ENCODE measurements around the gene SEC14L1. TPM values are rescaled to one million over a fixed set of nuclear protein-coding genes. Genes with fewer than 3 reads are reported as not detected.

SEC14L1 gene
- polyA plus RNA-seq, 1 experiment: 25.2 TPM

- H3K36me3 ChIP-seq (ENCODE audit: control insufficient read depth, insufficient read depth, low read length): no peaks in the 10 kb centered on the region
- H3K4me3 ChIP-seq (ENCODE audit: low read depth, low read length): no peak overlapping the region
- CTCF ChIA-PET: interaction anchor here (0.6 kb wide), 1 partner anchor 9 kb away, joined by 3 read pairs; no protein-coding TSS in a partner anchor
- no peak for TF ChIP-seq CTCF (IDR thresholded peaks at IDR 0.05; ENCODE audit: insufficient read depth, low read depth, low read length)
- POLR2A ChIA-PET: no interaction called here
- H3K27me3 ChIP-seq (ENCODE audit: control insufficient read depth, insufficient read depth, low read length): no peaks in the 10 kb centered on the region
- DNase-seq (ENCODE audit: low read depth): no peak
These were observed 23.8 kb downstream of the SEC14L1 start for GRCh38 chr17:77164483-77165091.

GRCh38 chr17:77165577-77165976 lies 24.8 kb downstream of the SEC14L1 start:
- CTCF ChIA-PET: no interaction called here
- no peaks in the 10 kb centered on the region for H3K27me3 ChIP-seq (ENCODE audit: control insufficient read depth, insufficient read depth, low read length)
- H3K36me3 ChIP-seq (ENCODE audit: control insufficient read depth, insufficient read depth, low read length): no peaks in the 10 kb centered on the region
- no peak overlapping the region for H3K4me3 ChIP-seq (ENCODE audit: low read depth, low read length)
- no peak for DNase-seq (ENCODE audit: low read depth)
- POLR2A ChIA-PET: no interaction called here
- TF ChIP-seq CTCF (IDR thresholded peaks at IDR 0.05; ENCODE audit: insufficient read depth, low read depth, low read length): no peak

GRCh38 chr17:77167472-77168306 lies 26.9 kb downstream of the SEC14L1 start:
- ChIA-PET CTCF (interaction anchor here (0.9 to 1.3 kb wide), 2 partner anchors 12 to 15 kb away, joined by 3 to 4 read pairs; no protein-coding TSS in a partner anchor), POLR2A (no interaction called here)
- H3K36me3 ChIP-seq (ENCODE audit: control insufficient read depth, insufficient read depth, low read length): no peaks in the 10 kb centered on the region
- no peak for DNase-seq (ENCODE audit: low read depth)
- H3K4me3 ChIP-seq (ENCODE audit: low read depth, low read length): no peak overlapping the region
- TF ChIP-seq CTCF (IDR thresholded peaks at IDR 0.05; ENCODE audit: insufficient read depth, low read depth, low read length): no peak
- no peaks in the 10 kb centered on the region for H3K27me3 ChIP-seq (ENCODE audit: control insufficient read depth, insufficient read depth, low read length)

GRCh38 chr17:77173104-77173503 lies 32.3 kb downstream of the SEC14L1 start:
- CTCF ChIA-PET: interaction anchor here (0.9 kb wide), 1 partner anchor 9 kb away, joined by 3 read pairs; no protein-coding TSS in a partner anchor
- no peak for TF ChIP-seq CTCF (IDR thresholded peaks at IDR 0.05; ENCODE audit: insufficient read depth, low read depth, low read length)
- POLR2A ChIA-PET: no interaction called here
- peaks cover 3% of the 10 kb centered on the region; the same call in 1 of the 2 replicates for H3K36me3 ChIP-seq (ENCODE audit: control insufficient read depth, insufficient read depth, low read length)
- DNase-seq (ENCODE audit: low read depth): no peak
- H3K4me3 ChIP-seq (ENCODE audit: low read depth, low read length): no peak overlapping the region
- H3K27me3 ChIP-seq (ENCODE audit: control insufficient read depth, insufficient read depth, low read length): no peaks in the 10 kb centered on the region

- ChIA-PET CTCF (no interaction called here), POLR2A (no interaction called here)
- no peak for TF ChIP-seq CTCF (IDR thresholded peaks at IDR 0.05; ENCODE audit: insufficient read depth, low read depth, low read length)
- Histone ChIP-seq H3K27me3 (ENCODE audit: control insufficient read depth, insufficient read depth, low read length) (no peaks in the 10 kb centered on the region), H3K4me3 (ENCODE audit: low read depth, low read length) (no peak overlapping the region), H3K36me3 (ENCODE audit: control insufficient read depth, insufficient read depth, low read length) (peaks cover 3% of the 10 kb centered on the region; the same call in 1 of the 2 replicates)
- DNase-seq (ENCODE audit: low read depth): no peak
These were observed 34.3 kb downstream of the SEC14L1 start for GRCh38 chr17:77174928-77175661.
